ENCODE measurements around the gene SCEL.

Gene SCEL

GRCh38 chr13:77530875-77531274 lies 4.6 kb upstream of the SCEL start:
- Histone ChIP-seq H3K4me1 (peaks cover 3% of the 10 kb centered on the region; the same call in 1 of the 2 replicates), H3K27me3 (no peaks in the 10 kb centered on the region), H3K4me3 (ENCODE audit: low read depth, low read length) (no peak overlapping the region), H3K9me3 (no peaks in the 10 kb centered on the region), H3K36me3 (no peaks in the 10 kb centered on the region)
- no peak for TF ChIP-seq CTCF (IDR thresholded peaks at IDR 0.05; ENCODE audit: low read depth, low read length)
- DNase-seq: no peak

- Histone ChIP-seq H3K9me3 (no peaks in the 10 kb centered on the region), H3K36me3 (no peaks in the 10 kb centered on the region), H3K4me1 (peaks cover 3% of the 10 kb centered on the region; the same call in 1 of the 2 replicates), H3K4me3 (ENCODE audit: low read depth, low read length) (no peak overlapping the region), H3K27me3 (no peaks in the 10 kb centered on the region)
- TF ChIP-seq CTCF (IDR thresholded peaks at IDR 0.05; ENCODE audit: low read depth, low read length): no peak
- no peak for DNase-seq
Measured at GRCh38 chr13:77532983-77533382, 2.5 kb upstream of the SCEL start.

GRCh38 chr13:77533875-77534788 lies 1.4 kb upstream of the SCEL start:
- Histone ChIP-seq H3K36me3 (no peaks in the 10 kb centered on the region), H3K27me3 (no peaks in the 10 kb centered on the region), H3K9me3 (no peaks in the 10 kb centered on the region), H3K4me1 (peaks cover 3% of the 10 kb centered on the region; the same call in 1 of the 2 replicates), H3K4me3 (ENCODE audit: low read depth, low read length) (no peak overlapping the region)
- no peak for TF ChIP-seq CTCF (IDR thresholded peaks at IDR 0.05; ENCODE audit: low read depth, low read length)
- no peak for DNase-seq

DNA sequence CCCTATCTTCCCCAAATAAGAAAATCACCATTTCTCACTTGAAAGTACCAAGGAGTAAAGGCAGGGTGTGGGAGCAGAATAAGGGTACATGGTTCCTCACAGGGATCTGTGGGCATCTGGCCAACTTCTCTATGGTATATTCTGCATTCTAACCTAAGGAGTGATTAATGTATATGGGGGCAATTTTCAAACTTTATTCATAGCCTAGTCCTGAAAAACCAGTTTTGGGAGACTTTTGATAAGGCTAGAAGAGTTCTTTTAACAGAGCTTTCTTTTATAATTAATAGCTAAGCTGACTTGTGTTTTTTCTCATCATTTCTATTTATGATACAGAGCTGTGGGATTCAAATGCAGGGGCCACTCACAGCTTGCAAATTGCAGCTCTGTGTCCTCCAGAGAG lies 852 bp downstream of the SCEL start:
- H3K27me3 ChIP-seq: no peaks in the 10 kb centered on the region
- H3K36me3 ChIP-seq: no peaks in the 10 kb centered on the region
- H3K4me1 ChIP-seq: no peaks in the 10 kb centered on the region
- no peaks in the 10 kb centered on the region for H3K9me3 ChIP-seq
- H3K4me3 ChIP-seq (ENCODE audit: low read depth, low read length): no peak overlapping the region
- no peak for TF ChIP-seq CTCF (IDR thresholded peaks at IDR 0.05; ENCODE audit: low read depth, low read length)
- no peak for DNase-seq

- no peaks in the 10 kb centered on the region for H3K27me3 ChIP-seq
- no peak for TF ChIP-seq CTCF (IDR thresholded peaks at IDR 0.05; ENCODE audit: low read depth, low read length)
- H3K36me3 ChIP-seq: no peaks in the 10 kb centered on the region
- no peak overlapping the region for H3K4me3 ChIP-seq (ENCODE audit: low read depth, low read length)
- DNase-seq: no peak
- no peaks in the 10 kb centered on the region for H3K9me3 ChIP-seq
- H3K4me1 ChIP-seq: no peaks in the 10 kb centered on the region
Measured at GRCh38 chr13:77537289-77537919, 1.9 kb downstream of the SCEL start.

DNA sequence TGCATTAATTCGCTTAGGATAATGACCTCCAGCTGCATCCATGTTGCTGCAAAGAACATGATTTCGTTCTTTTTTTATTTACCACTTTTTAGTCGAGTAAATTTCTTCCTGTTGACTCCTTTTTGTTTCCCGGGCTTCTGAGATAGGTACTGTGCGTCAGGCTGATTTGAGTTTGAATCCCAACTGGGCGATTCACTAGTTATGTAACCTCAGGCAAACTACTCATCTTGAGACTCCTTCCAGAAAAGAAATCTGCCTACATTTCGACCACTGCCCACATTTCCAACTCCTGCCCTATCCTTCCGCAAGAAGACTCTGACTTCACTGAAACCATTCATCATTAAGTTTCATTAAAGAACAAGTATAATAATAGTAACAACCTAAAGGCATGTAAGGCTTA lies 8.2 kb downstream of the SCEL start:
- DNase-seq: no peak
- Histone ChIP-seq H3K4me3 (ENCODE audit: low read depth, low read length) (no peak overlapping the region), H3K36me3 (no peaks in the 10 kb centered on the region), H3K9me3 (no peaks in the 10 kb centered on the region), H3K4me1 (peaks cover 30% of the 10 kb centered on the region), H3K27me3 (no peaks in the 10 kb centered on the region)
- no peak for TF ChIP-seq CTCF (IDR thresholded peaks at IDR 0.05; ENCODE audit: low read depth, low read length)

All from BE2C (cell line).